NCI-H2227 treated with DMSO at 0.1 percent for 48 hours (cell line): ENCODE results near the gene USP34.
"Not testable (repeated sequence)": the region's sequence is repeated elsewhere in the genome, so short reads cannot be mapped to it uniquely, and the experiment has no call there.

Source experiments
- DNase-seq: peaks from one replicate; lab custom pipeline; 2025; lab: John Stamatoyannopoulos, UW

Gene USP34

GRCh38 chr2:61426267-61426897 is 44.5 kb downstream of the USP34 start:
- DNase-seq, result no peak

GRCh38 chr2:61425605-61426155 is 45.2 kb downstream of the USP34 start:
- no peak for DNase-seq

- no peak for DNase-seq
Observed at GRCh38 chr2:61423714-61424113, 47.2 kb downstream of the USP34 start.

DNA sequence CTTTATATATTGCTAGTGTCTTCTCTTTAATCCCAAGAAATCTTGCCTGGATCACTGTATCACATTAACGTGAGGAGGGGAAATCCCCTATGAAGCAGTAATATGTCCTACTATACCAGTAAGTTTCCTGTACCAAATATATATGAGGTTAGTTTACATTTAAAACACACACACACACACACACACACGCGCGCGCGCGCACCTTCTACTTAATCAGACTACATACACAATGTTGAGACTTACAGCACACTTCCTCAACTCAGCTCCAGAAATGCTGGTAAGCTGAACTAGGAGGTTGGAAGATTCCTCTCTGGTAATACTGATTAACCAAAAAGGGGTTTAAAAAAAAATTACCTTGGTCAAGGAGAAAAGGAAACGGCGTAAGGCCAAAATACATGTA is 49.3 kb downstream of the USP34 start:
- DNase-seq, result no peak

DNA sequence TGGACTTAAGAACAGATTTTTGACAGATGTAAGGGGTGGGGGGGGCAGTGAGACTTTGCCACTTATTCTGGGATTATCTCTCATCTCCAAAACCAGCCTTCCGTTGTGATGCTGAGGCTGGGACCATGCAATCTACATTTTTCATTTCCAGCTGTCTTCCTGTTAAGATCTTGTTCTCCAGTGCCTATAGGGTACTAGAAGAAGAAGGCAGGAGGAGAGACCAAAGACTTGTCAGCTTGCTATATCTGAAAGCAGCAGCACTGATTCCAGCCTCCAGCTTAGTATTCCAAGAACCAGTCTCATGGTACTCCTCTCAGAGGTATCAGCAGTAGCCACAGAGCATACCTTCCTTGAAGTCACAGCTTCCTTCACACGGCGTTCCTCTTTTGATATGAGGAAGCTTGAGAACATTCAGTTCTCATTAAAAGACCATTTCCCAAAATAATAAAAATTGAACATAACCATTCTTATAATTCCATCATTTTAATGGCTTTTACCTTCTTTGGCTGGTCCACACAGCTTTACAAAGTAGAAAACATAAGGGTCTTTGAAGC is 49.8 kb downstream of the USP34 start:
- DNase-seq, result no peak

DNA sequence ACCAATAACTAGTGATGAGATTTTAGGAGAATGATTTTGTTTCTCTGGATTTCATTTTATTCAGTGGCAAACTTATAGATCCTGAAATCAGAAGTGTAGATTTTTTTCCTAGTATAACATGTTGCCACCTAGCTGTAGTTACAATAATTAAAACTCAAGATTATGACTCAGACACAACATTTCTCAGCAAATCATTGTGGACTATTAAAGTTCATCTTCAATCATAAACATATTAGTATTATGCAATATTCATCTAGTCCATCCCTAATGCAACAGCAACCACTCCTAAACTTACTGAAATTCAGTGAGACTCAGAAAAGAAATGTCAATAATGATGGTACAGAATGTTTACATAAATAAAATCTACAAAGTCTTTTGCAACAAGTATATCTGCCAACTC is 51.3 kb downstream of the USP34 start:
- no peak for DNase-seq

DNA sequence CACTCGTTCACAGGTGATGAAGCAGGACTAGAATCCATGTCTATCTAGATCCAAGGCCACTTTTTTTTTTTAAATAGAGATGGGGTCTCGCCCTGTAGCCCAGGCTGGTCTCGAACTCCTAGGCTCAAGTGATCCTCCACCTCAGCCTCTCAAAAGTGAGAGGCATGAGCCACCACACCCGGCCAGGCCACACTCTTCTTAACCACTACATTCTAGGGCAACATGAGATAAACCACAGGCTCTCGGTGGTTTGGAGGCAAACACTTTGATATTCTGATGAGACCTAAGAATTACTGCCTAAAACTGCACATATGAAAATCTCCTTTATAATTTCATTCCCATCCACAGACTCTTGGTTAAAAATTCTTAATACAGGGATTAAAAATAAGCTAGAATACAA is 51.8 kb downstream of the USP34 start:
- no peak for DNase-seq

DNA sequence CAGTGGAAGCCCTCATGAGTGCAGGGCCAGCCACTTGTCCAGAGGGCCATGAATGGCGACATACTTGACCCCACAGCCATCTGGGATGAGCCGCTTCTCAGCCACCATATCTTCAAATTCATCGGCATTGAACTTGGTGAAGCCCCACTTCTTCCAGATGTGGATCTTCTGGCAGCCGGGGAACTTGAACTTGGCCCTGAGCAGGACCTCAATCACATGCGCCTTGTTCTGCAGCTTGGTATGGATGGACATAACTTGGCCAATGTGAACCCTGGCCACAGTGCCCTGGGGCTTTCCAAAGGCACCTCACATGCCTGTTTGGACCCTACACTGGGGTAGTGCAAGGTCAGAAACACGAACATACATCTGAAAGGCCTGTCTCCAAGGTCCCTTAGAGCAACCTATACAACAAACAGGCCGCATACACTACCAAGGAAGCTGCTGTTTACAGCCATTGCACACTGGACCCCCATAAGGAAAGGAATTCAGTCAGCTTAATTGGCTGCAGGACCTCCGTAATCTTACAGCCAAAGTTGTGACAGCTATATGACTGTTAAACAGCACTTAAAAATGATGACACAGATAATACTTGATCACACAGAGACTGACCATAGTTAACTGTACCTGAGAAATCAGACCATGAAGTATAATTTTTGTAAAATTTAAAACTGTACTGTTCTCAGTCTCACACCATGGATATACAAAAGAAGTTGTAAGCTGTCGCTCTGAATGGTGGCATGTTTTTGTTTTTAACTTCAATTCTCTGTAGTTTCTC is 53.8 kb downstream of the USP34 start:
- no peak for DNase-seq

DNA sequence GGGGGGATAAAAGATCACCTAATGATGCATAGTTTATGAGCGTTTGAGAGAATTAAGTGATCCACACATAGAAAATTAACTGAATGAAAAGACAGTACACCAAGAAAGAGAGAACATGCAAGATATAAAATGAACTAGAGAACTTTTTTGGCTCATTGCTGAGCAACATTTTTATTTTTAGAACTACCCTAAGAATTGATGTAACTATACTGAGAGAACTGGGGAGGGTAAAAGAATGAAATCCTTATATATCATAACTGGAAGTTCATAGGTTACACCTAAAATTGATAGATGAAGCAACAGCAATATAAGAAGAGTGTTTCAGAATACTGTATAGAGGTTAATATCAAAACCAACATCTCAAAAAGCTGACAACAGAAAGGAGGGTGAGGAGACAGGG is 55.6 kb downstream of the USP34 start:
- DNase-seq, result no peak

DNA sequence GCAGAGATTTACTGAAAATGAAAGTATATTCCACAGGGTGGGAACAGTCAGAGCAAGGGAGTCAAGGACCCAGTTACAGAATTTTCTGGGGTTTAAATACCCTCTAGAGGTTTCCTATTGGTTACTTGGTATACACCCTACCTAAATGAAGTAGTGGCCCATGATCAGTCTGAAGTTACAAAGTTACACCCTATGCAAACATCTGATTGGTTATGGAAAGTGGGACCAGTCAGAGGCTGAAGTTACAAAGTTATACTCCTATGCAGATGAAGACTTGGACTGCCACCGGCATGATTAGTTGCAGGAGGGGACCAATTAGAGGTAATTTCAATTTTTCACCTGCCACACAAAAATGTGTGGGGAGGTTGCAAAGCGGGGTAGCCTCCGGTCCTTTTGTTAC is 56.2 kb downstream of the USP34 start:
- no peak for DNase-seq

GRCh38 chr2:61411109-61411508 is 59.8 kb downstream of the USP34 start:
- no peak for DNase-seq

GRCh38 chr2:61410185-61410584 is 60.7 kb downstream of the USP34 start:
- DNase-seq, result no peak

DNA sequence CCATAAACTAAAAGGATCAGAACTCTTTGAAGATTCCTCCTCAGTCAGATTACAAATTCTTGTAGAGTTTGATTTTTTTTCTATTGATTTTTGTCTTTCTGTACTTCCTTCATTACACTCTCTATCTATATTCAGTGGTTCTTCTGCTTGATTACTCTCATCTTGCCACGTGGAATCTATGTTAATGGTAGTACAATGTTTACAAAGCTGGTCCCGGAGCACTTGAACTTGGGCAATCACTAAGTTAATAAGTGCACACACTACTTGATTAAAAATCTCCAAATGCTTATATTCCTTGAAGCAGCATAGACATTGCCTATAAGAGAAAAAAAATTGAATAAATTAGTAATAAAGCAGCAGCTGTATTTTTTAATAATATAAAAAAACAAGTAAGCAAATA is 65.1 kb downstream of the USP34 start:
- DNase-seq, result no peak

- no peak for DNase-seq
Observed at GRCh38 chr2:61404438-61404837, 66.4 kb downstream of the USP34 start.

- no peak for DNase-seq
Observed at GRCh38 chr2:61398413-61398812, 72.5 kb downstream of the USP34 start.

DNA sequence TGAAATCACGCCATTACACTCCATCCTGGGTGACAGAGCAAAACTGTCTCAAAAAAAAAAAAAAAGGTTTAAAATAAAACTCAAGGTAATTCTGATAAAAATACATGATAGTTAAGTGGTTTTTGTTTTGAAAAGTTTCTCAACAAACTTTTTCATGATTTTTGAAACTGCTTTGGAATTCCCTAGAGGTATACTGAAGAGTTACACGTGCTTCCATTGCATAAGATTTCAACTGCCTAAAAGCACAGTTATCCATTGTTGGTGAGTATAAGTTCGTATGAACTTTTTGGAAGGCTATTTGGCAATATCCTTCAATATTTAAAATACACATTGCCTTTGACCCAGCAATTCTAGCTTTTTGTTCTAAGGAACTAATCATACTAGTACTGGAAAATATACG is 74.9 kb downstream of the USP34 start:
- DNase-seq, result no peak

DNA sequence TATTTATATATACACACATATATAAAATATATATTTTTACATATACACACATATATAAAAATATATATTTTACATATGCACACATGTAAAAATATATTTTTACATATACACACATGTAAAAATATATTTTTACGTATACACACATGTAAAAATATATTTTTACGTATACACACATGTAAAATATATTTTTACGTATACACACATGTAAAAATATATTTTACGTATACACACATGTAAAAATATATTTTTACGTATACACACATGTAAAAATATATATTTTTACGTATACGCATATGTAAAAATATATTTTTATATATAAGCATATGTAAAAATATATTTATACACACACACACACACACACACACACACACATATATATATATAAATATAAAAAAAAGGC is 83.3 kb downstream of the USP34 start:
- not testable (repeated sequence) for DNase-seq

GRCh38 chr2:61380882-61381197 is 90.0 kb downstream of the USP34 start:
- DNase-seq, result not testable (repeated sequence)

DNA sequence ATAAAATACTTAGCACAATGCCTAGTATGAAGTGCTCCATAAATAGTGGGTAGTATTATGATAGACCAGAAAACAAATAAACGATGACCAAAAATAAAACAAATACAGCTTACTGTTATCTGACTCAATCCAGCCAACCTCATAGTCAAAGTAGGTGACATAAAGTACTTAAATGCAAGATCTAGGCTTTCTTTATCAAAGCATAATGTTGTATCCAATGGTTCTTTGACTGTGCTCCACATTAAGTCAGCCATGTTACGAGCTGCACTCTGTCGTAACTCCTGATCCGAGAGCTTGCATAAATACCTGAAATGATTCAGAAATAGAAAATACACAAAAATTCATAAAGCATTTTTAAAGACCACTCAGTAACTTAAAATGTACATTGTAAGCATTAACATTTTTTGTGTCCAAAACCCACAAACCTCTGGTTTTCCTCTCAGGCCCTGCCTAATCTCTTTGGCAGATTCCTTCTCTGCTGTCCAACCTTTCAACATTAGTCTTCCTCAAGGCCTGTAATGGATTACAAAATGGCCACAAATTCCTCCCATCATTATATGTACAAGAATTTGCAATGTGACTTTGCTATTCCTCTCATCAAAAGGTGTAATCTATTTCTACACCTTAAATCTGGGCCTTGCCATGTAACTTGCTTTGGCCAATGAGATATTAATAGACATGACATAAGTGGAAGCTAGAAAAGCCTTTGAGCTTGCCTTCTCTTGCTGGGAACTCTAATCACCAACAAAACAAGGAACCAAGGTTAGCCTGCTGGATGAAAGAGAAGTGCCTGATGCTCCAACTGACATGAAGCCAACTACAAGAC is 90.6 kb downstream of the USP34 start:
- no peak for DNase-seq

GRCh38 chr2:61379521-61379920 is 91.4 kb downstream of the USP34 start:
- DNase-seq, result no peak

- no peak for DNase-seq
Observed at GRCh38 chr2:61378281-61378680, 92.6 kb downstream of the USP34 start.

- DNase-seq, result no peak
Observed at GRCh38 chr2:61377046-61377445, 93.8 kb downstream of the USP34 start.

DNA sequence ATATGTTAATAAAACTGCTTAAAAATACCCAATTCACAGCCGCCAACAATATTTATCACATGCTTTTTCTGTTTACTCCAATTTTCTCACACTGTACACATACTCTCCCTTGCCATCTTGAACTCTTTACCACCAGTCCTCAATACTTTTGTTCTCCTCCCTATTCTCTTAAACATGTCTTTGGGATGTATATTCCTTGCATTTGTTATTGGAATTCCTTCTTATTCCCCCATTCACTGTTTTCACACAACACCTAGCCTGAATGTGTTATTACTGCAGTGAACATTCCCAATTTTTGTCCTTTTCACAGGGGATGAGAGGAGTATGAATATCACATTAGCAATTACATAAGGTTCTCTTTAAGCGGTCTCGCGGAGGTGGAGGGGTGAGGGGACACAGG is 94.7 kb downstream of the USP34 start:
- DNase-seq, result no peak
